ENCODE results near the gene GLP1R. TPM values are rescaled to one million over a fixed set of nuclear protein-coding genes. Genes with fewer than 3 reads are reported as not detected.

GLP1R gene
- total RNA-seq, 1 experiment from 2014 or later: 0.85 TPM

GRCh38 chr6:39085129-39085797 lies 36.7 kb downstream of the GLP1R start:
- H3K27me3 Mint-ChIP-seq (ENCODE audit: low read depth): peaks cover 14% of the 10 kb centered on the region
- TF ChIP-seq CTCF (conservative IDR thresholded peaks at IDR 0.05): no peak
- H3K27ac Mint-ChIP-seq: no peak overlapping the region

More at GRCh38 chr6:39085129-39085797, 36.7 kb downstream of the GLP1R start:
- no peak overlapping the region for H3K18ac ChIP-seq (ENCODE audit: insufficient read length, low read depth, low read length)
- no peak overlapping the region for H3K56ac ChIP-seq (ENCODE audit: insufficient read length, low read depth, low read length)
- no peak overlapping the region for H2BK20ac ChIP-seq (ENCODE audit: low read depth, low read length, poor library complexity, severe bottlenecking)
- no peak overlapping the region for H3T11ph ChIP-seq (ENCODE audit: low read length)
- H3K9ac ChIP-seq (ENCODE audit: extremely low read depth, insufficient read length, low read length): no peak overlapping the region
- no peaks in the 10 kb centered on the region for H3K9me3 ChIP-seq (ENCODE audit: control insufficient read depth, low read depth, low read length)
- H2AFZ ChIP-seq (ENCODE audit: low read length): no peak overlapping the region
- Mint-ChIP-seq H3K4me3 (no peak overlapping the region), H3K36me3 (ENCODE audit: insufficient read depth in 1 of 3, low read depth in 3 of 3) (no peaks in the 10 kb centered on the region; a peak in 1 of 7 replicates), H3K4me1 (peaks cover 51 to 58% of the 10 kb centered on the region in 2 experiments), H3K9me3 (no peaks in the 10 kb centered on the region)
- no peak overlapping the region for H3K23ac ChIP-seq (ENCODE audit: insufficient read length, low read depth, low read length)
- no peak overlapping the region for H2AK5ac ChIP-seq (ENCODE audit: insufficient read length, low read length)
- H3K27me3 ChIP-seq (ENCODE audit: insufficient read depth, low read length): no peaks in the 10 kb centered on the region
- no peak overlapping the region for H2BK12ac ChIP-seq (ENCODE audit: insufficient read length, low read depth, low read length)
- no peak overlapping the region for H2BK5ac ChIP-seq (ENCODE audit: insufficient read length, low read length)
- no peak overlapping the region for H3K27ac ChIP-seq (ENCODE audit: insufficient read length, low read depth, low read length)
- H3K4me1 ChIP-seq (ENCODE audit: insufficient read depth, low read length): peaks cover 4% of the 10 kb centered on the region
- no peaks in the 10 kb centered on the region for H3K79me2 ChIP-seq (ENCODE audit: insufficient read depth, low read length)
- no peak overlapping the region for H3K14ac ChIP-seq (ENCODE audit: insufficient read depth, low read length)
- no peaks in the 10 kb centered on the region for H3K79me1 ChIP-seq (ENCODE audit: insufficient read depth, low read depth, low read length, poor library complexity, severe bottlenecking)
- no peak for DNase-seq
- WGBS (ENCODE audit: extremely low coverage, insufficient read length, low lambda C conversion rate): no CpG with 5 or more reads among the region's 5 CpGs
- no peak overlapping the region for H3K4ac ChIP-seq (ENCODE audit: low read depth, low read length)
- no peak overlapping the region for H4K91ac ChIP-seq (ENCODE audit: insufficient read length, low read depth, low read length)
- H4K5ac ChIP-seq (ENCODE audit: insufficient read length, low read depth, low read length): no peak overlapping the region
- no peak overlapping the region for H2BK15ac ChIP-seq (ENCODE audit: low read depth, low read length)
- no peak overlapping the region for H2BK120ac ChIP-seq (ENCODE audit: low read depth, low read length, poor library complexity, severe bottlenecking)
- H4K8ac ChIP-seq (replicated peaks; ENCODE audit: insufficient read length, low read depth, low read length): no peak overlapping the region
- H3K23me2 ChIP-seq (ENCODE audit: insufficient read length, low read depth, low read length, poor library complexity, severe bottlenecking): no peaks in the 10 kb centered on the region
- H3K4me2 ChIP-seq (ENCODE audit: insufficient read depth, insufficient read length, low read length): no peak overlapping the region
- H4K20me1 ChIP-seq (ENCODE audit: control insufficient read depth, insufficient read depth, insufficient read length): no peaks in the 10 kb centered on the region
